T-helper 17 cell (primary cell): Measurements from ENCODE around the gene SMIM14. TPM values are rescaled to one million over a fixed set of nuclear protein-coding genes. Genes with fewer than 3 reads are reported as not detected.

ENCODE experiments used
- ATAC-seq: fragments of 150-1000 bp; cut with Tn5 transposase; 2 replicates; pipeline ENCODE4 v1.10.0; 2021; ENCODE audit warnings: mild to moderate bottlenecking, moderate library complexity
- DNase-seq, 3 donors: peaks; one replicate each; pipeline versions ENCODE4 v3.0.0 to v3.0.0-alpha.2; 2020 to 2021
- H3K9me3 ChIP-seq: one replicate; pipeline ENCODE4 v1.7.0; 2013; ENCODE audit warnings: low read length, mild to moderate bottlenecking; ENCODE audit not compliant: control insufficient read depth, poor library complexity, severe bottlenecking
- H3K27ac Mint-ChIP-seq: one replicate; pipeline ENCODE4 v1.8.0; 2022; ENCODE audit warnings: mild to moderate bottlenecking, moderate library complexity, mixed read lengths
- H3K27me3 Mint-ChIP-seq: one replicate; pipeline ENCODE4 v1.8.0; 2022; ENCODE audit warnings: mixed read lengths
- H3K36me3 Mint-ChIP-seq: one replicate; pipeline ENCODE4 v1.8.0; 2022; ENCODE audit warnings: low read depth, mixed read lengths
- H3K4me1 Mint-ChIP-seq: one replicate; pipeline ENCODE4 v1.8.0; 2022; ENCODE audit warnings: mild to moderate bottlenecking, mixed read lengths
- H3K4me3 Mint-ChIP-seq: one replicate; pipeline ENCODE4 v1.8.0; 2022; ENCODE audit warnings: mild to moderate bottlenecking, moderate library complexity, mixed read lengths
- total RNA-seq, 4 donors: library from RNA in 2 of 4; stranded (reverse) in 2 of 4; gene quantifications; one replicate each; pipeline ENCODE4 v1.2.3 and lab custom pipeline; 2022 to 2026

Gene SMIM14
- total RNA-seq, 2 donors from 2014 or later: 8.3 to 9.3 TPM

- H3K36me3 Mint-ChIP-seq: peaks cover 8% of the 10 kb centered on the region
- no peaks in the 10 kb centered on the region for H3K9me3 ChIP-seq
- H3K27me3 Mint-ChIP-seq: no peaks in the 10 kb centered on the region
- DNase-seq (no peak), ATAC-seq (peak; percentile 56)
- H3K27ac Mint-ChIP-seq: no peak overlapping the region
- H3K4me1 Mint-ChIP-seq: no peaks in the 10 kb centered on the region
- H3K4me3 Mint-ChIP-seq: no peak overlapping the region
These were observed 29.2 kb downstream of the SMIM14 start for GRCh38 chr4:39609454-39609931.

- Mint-ChIP-seq H3K4me1 (no peaks in the 10 kb centered on the region), H3K27ac (peak overlapping the region; percentile 16), H3K36me3 (peaks cover 8% of the 10 kb centered on the region), H3K27me3 (no peaks in the 10 kb centered on the region), H3K4me3 (no peak overlapping the region)
- no peak for DNase-seq
- no peaks in the 10 kb centered on the region for H3K9me3 ChIP-seq
- no peak for ATAC-seq
These were observed 30.2 kb downstream of the SMIM14 start for GRCh38 chr4:39608451-39608850.

- Mint-ChIP-seq H3K4me1 (no peaks in the 10 kb centered on the region), H3K27me3 (no peaks in the 10 kb centered on the region), H3K36me3 (peaks cover 9% of the 10 kb centered on the region), H3K4me3 (no peak overlapping the region), H3K27ac (no peak overlapping the region)
- H3K9me3 ChIP-seq: no peaks in the 10 kb centered on the region
- no peak for ATAC-seq
- DNase-seq: no peak
These were observed 31.9 kb downstream of the SMIM14 start for GRCh38 chr4:39606747-39607146.

- H3K9me3 ChIP-seq: no peaks in the 10 kb centered on the region
- Mint-ChIP-seq H3K4me3 (no peak overlapping the region), H3K36me3 (peaks cover 5% of the 10 kb centered on the region), H3K27ac (peak overlapping the region; percentile 37), H3K27me3 (no peaks in the 10 kb centered on the region), H3K4me1 (peaks cover 7% of the 10 kb centered on the region)
- DNase-seq (no peak), ATAC-seq (no peak)
These were observed 40.8 kb downstream of the SMIM14 start for GRCh38 chr4:39597695-39598381.

- H3K4me3 Mint-ChIP-seq: no peak overlapping the region
- H3K27ac Mint-ChIP-seq: no peak overlapping the region
- H3K27me3 Mint-ChIP-seq: no peaks in the 10 kb centered on the region
- H3K4me1 Mint-ChIP-seq: peaks cover 7% of the 10 kb centered on the region
- H3K36me3 Mint-ChIP-seq: peaks cover 4% of the 10 kb centered on the region
- DNase-seq (no peak), ATAC-seq (no peak)
- H3K9me3 ChIP-seq: no peaks in the 10 kb centered on the region
These were observed 41.7 kb downstream of the SMIM14 start for GRCh38 chr4:39596971-39597370.

- H3K9me3 ChIP-seq: no peaks in the 10 kb centered on the region
- Mint-ChIP-seq H3K27me3 (no peaks in the 10 kb centered on the region), H3K4me3 (no peak overlapping the region), H3K27ac (no peak overlapping the region), H3K36me3 (peaks cover under 1% of the 10 kb centered on the region), H3K4me1 (no peaks in the 10 kb centered on the region)
- ATAC-seq: no peak
- DNase-seq: no peak
These were observed 47.4 kb downstream of the SMIM14 start for GRCh38 chr4:39591290-39591689.

- Mint-ChIP-seq H3K36me3 (peaks cover 2% of the 10 kb centered on the region), H3K27me3 (no peaks in the 10 kb centered on the region), H3K4me1 (no peaks in the 10 kb centered on the region), H3K4me3 (no peak overlapping the region), H3K27ac (no peak overlapping the region)
- H3K9me3 ChIP-seq: no peaks in the 10 kb centered on the region
- DNase-seq (no peak), ATAC-seq (no peak)
These were observed 50.8 kb downstream of the SMIM14 start for GRCh38 chr4:39587881-39588280.

GRCh38 chr4:39574946-39575345 lies 63.7 kb downstream of the SMIM14 start:
- H3K27ac Mint-ChIP-seq: no peak overlapping the region
- DNase-seq: no peak
- H3K27me3 Mint-ChIP-seq: no peaks in the 10 kb centered on the region
- H3K9me3 ChIP-seq: no peaks in the 10 kb centered on the region
- H3K36me3 Mint-ChIP-seq: peaks cover 2% of the 10 kb centered on the region
- ATAC-seq: no peak
- H3K4me1 Mint-ChIP-seq: no peaks in the 10 kb centered on the region
- H3K4me3 Mint-ChIP-seq: no peak overlapping the region

GRCh38 chr4:39571504-39571903 lies 67.2 kb downstream of the SMIM14 start:
- H3K27ac Mint-ChIP-seq: no peak overlapping the region
- DNase-seq (no peak), ATAC-seq (no peak)
- H3K9me3 ChIP-seq: no peaks in the 10 kb centered on the region
- H3K36me3 Mint-ChIP-seq: peaks cover 2% of the 10 kb centered on the region
- no peak overlapping the region for H3K4me3 Mint-ChIP-seq
- H3K4me1 Mint-ChIP-seq: peaks cover 3% of the 10 kb centered on the region
- H3K27me3 Mint-ChIP-seq: no peaks in the 10 kb centered on the region

- H3K9me3 ChIP-seq: no peaks in the 10 kb centered on the region
- Mint-ChIP-seq H3K27ac (no peak overlapping the region), H3K4me1 (peaks cover 3% of the 10 kb centered on the region), H3K27me3 (no peaks in the 10 kb centered on the region), H3K36me3 (peaks cover 2% of the 10 kb centered on the region), H3K4me3 (no peak overlapping the region)
- ATAC-seq (no peak), DNase-seq (no peak)
These were observed 67.6 kb downstream of the SMIM14 start for GRCh38 chr4:39571054-39571453.

- no peaks in the 10 kb centered on the region for H3K27me3 Mint-ChIP-seq
- H3K9me3 ChIP-seq: no peaks in the 10 kb centered on the region
- no peak overlapping the region for H3K4me3 Mint-ChIP-seq
- peaks cover 5% of the 10 kb centered on the region for H3K36me3 Mint-ChIP-seq
- ATAC-seq: no peak
- peaks cover 3% of the 10 kb centered on the region for H3K4me1 Mint-ChIP-seq
- no peak overlapping the region for H3K27ac Mint-ChIP-seq
- no peak for DNase-seq
These were observed 69.5 kb downstream of the SMIM14 start for GRCh38 chr4:39569209-39569608.

GRCh38 chr4:39568805-39569204 lies 69.9 kb downstream of the SMIM14 start:
- Mint-ChIP-seq H3K4me1 (peaks cover 3% of the 10 kb centered on the region), H3K36me3 (peaks cover 5% of the 10 kb centered on the region), H3K27me3 (no peaks in the 10 kb centered on the region), H3K4me3 (no peak overlapping the region), H3K27ac (no peak overlapping the region)
- DNase-seq: no peak
- no peaks in the 10 kb centered on the region for H3K9me3 ChIP-seq
- no peak for ATAC-seq

GRCh38 chr4:39565878-39566600 lies 72.6 kb downstream of the SMIM14 start:
- Mint-ChIP-seq H3K27ac (no peak overlapping the region), H3K27me3 (no peaks in the 10 kb centered on the region), H3K4me1 (peaks cover 3% of the 10 kb centered on the region), H3K36me3 (peaks cover 5% of the 10 kb centered on the region), H3K4me3 (no peak overlapping the region)
- no peak for DNase-seq
- ATAC-seq: no peak
- H3K9me3 ChIP-seq: no peaks in the 10 kb centered on the region
